GM23338 (cell line): ENCODE data around the gene TPCN2. TPM values are rescaled to one million over a fixed set of nuclear protein-coding genes. Genes with fewer than 3 reads are reported as not detected.

Experiments
- ATAC-seq: fragments of 200-7000 bp; cut with Tn5 transposase; 3 replicates; pipeline ENCODE4 v1.9.1; 2020
- DNase-seq: peaks from one replicate; pipeline ENCODE4 v3.0.0-alpha.2; 2015; ENCODE audit warnings: low spot score
- H2AFZ ChIP-seq: fragments of 200-600 bp; sonication (generic); 2 replicates; pipeline ENCODE4 v1.8.0; 2016; ENCODE audit warnings: antibody characterized with exemption, mild to moderate bottlenecking, moderate library complexity
- H3F3A ChIP-seq: fragments of 200-600 bp; sonication (generic); replicated peaks from 2 replicates; pipeline ENCODE4 v1.8.0; 2017; ENCODE audit warnings: antibody characterized with exemption, mixed run types, low read depth
- H3K27ac ChIP-seq: fragments of 200-600 bp; sonication (generic); 2 replicates; pipeline ENCODE4 v1.6.1; 2016; ENCODE audit warnings: low read depth
- H3K27me3 ChIP-seq: fragments of 200-600 bp; sonication (generic); 2 replicates; pipeline ENCODE4 v1.8.0; 2016; ENCODE audit warnings: mild to moderate bottlenecking, mixed run types, moderate library complexity; ENCODE audit not compliant: insufficient read depth
- H3K36me3 ChIP-seq: fragments of 200-600 bp; sonication (generic); 2 replicates; pipeline ENCODE4 v1.8.0; 2016; ENCODE audit warnings: mild to moderate bottlenecking; ENCODE audit not compliant: insufficient read depth
- H3K4me1 ChIP-seq: fragments of 200-600 bp; sonication (generic); 2 replicates; pipeline ENCODE4 v1.8.0; 2016; ENCODE audit warnings: mild to moderate bottlenecking, moderate library complexity; ENCODE audit not compliant: insufficient read depth
- H3K4me2 ChIP-seq: fragments of 200-600 bp; sonication (generic); 2 replicates; pipeline ENCODE4 v1.7.1; 2017; ENCODE audit warnings: mixed run types
- H3K4me3 ChIP-seq: fragments of 200-600 bp; sonication (generic); 2 replicates; pipeline ENCODE4 v1.6.1; 2016; ENCODE audit warnings: mixed run types
- H3K79me2 ChIP-seq: fragments of 200-600 bp; sonication (generic); replicated peaks from 2 replicates; pipeline ENCODE4 v1.8.0; 2017; ENCODE audit warnings: mild to moderate bottlenecking; ENCODE audit not compliant: insufficient read depth
- H3K9me2 ChIP-seq: fragments of 200-600 bp; sonication (generic); 2 replicates; pipeline ENCODE4 v1.8.0; 2017; ENCODE audit not compliant: insufficient read depth
- H4K20me1 ChIP-seq: fragments of 200-600 bp; sonication (generic); replicated peaks from 2 replicates; pipeline ENCODE4 v1.8.0; 2017; ENCODE audit warnings: mild to moderate bottlenecking; ENCODE audit not compliant: insufficient read depth
- H3K27ac Mint-ChIP-seq: 2 replicates; pipeline ENCODE4 v1.8.0; 2020; ENCODE audit warnings: inconsistent platforms, mild to moderate bottlenecking, moderate library complexity, mixed read lengths
- H3K27me3 Mint-ChIP-seq: 3 replicates; pipeline ENCODE4 v1.8.0; 2022; ENCODE audit warnings: low read depth, mild to moderate bottlenecking, moderate library complexity, mixed read lengths, inconsistent platforms; ENCODE audit not compliant: insufficient read depth, poor library complexity
- H3K36me3 Mint-ChIP-seq: 3 replicates; pipeline ENCODE4 v1.8.0; 2021; ENCODE audit warnings: low read depth, mild to moderate bottlenecking, inconsistent platforms, moderate library complexity, mixed read lengths
- H3K4me1 Mint-ChIP-seq: 3 replicates; pipeline ENCODE4 v1.8.0; 2020; ENCODE audit warnings: mild to moderate bottlenecking, inconsistent platforms, mixed read lengths
- H3K4me3 Mint-ChIP-seq: 3 replicates; pipeline ENCODE4 v1.8.0; 2021; ENCODE audit warnings: moderate library complexity, mild to moderate bottlenecking, inconsistent platforms, mixed read lengths
- H3K9me3 Mint-ChIP-seq: 3 replicates; pipeline ENCODE4 v1.8.0; 2020; ENCODE audit warnings: moderate library complexity, mild to moderate bottlenecking, inconsistent platforms, mixed read lengths
- CREB1 ChIP-seq: fragments of 250-450 bp; sonication (Bioruptor Pico); IDR thresholded peaks from 2 replicates; pipeline ENCODE4 v1.5.0; 2020; ENCODE audit warnings: low read depth, mild to moderate bottlenecking, moderate library complexity
- EZH2phosphoT487 ChIP-seq: fragments of 200-600 bp; sonication (generic); IDR thresholded peaks from one replicate; pipeline ENCODE4 v1.8.1; 2018; ENCODE audit warnings: antibody characterized with exemption; ENCODE audit not compliant: unreplicated experiment
- JUNB ChIP-seq: IDR thresholded peaks from one replicate; pipeline ENCODE4 v1.6.1; 2016; ENCODE audit warnings: antibody characterized with exemption; ENCODE audit not compliant: unreplicated experiment
- NANOG ChIP-seq: IDR thresholded peaks from 2 replicates; pipeline ENCODE4 v1.6.1; 2016; ENCODE audit warnings: antibody characterized with exemption, borderline replicate concordance
- POLR2AphosphoS5 ChIP-seq: IDR thresholded peaks from 2 replicates; pipeline ENCODE4 v1.6.1; 2016; ENCODE audit warnings: antibody characterized with exemption, low read depth
- REST ChIP-seq: IDR thresholded peaks from one replicate; pipeline ENCODE4 v1.6.1; 2018; ENCODE audit warnings: antibody characterized with exemption; ENCODE audit not compliant: unreplicated experiment
- ZNF114 ChIP-seq: fragments of 250-450 bp; sonication (Bioruptor Pico); IDR thresholded peaks from 2 replicates; pipeline ENCODE4 v1.5.0; 2020; ENCODE audit warnings: mild to moderate bottlenecking, moderate library complexity
- ZNF331 ChIP-seq: fragments of 250-450 bp; sonication (Bioruptor Pico); IDR thresholded peaks from 2 replicates; pipeline ENCODE4 v1.5.0; 2020; ENCODE audit warnings: low read depth, mild to moderate bottlenecking, moderate library complexity
- polyA plus RNA-seq: library from polyadenylated mRNA; unstranded; fragments of >200 nt; fragmentation: Nextera tagmentation; extraction: Ambion mirVana; gene quantifications from 2 replicates; pipeline ENCODE4 v1.2.1, GENCODE V29; 2016
- total RNA-seq: library from RNA; depleted of rRNA; stranded (reverse); fragments of >200 nt; shearing (Covaris generic); gene quantifications from 2 replicates; pipeline ENCODE4 v1.2.3, GENCODE V29; 2014
- TF ChIP-seq, protein P1 (sequence below): fragments of 250-450 bp; sonication (Bioruptor Pico); IDR thresholded peaks from 2 replicates; pipeline ENCODE4 v1.5.0; 2020; ENCODE audit warnings: mild to moderate bottlenecking, moderate library complexity
- TF ChIP-seq, protein P2 (sequence below): IDR thresholded peaks from 2 replicates; pipeline ENCODE4 v1.6.1; 2016; ENCODE audit warnings: antibody characterized with exemption
- TF ChIP-seq, protein P3 (sequence below), 2 experiments: fragments of 200-600 bp in 1 of 2; sonication (generic) in 1 of 2; conservative IDR thresholded peaks; 2 replicates each; pipeline versions ENCODE4 v1.5.1 to v1.6.1; 2016 to 2017; ENCODE audit warnings: antibody characterized with exemption in 2 of 2, low read depth in 2 of 2, mild to moderate bottlenecking in 2 of 2, moderate library complexity in 1 of 2

The TPCN2 gene
- total and polyA plus RNA-seq, 2 experiments from 2014 or later, result 5.8 to 14.7 TPM

- no peak overlapping the region for H3K4me3 ChIP-seq
- H2AFZ ChIP-seq, result no peak overlapping the region
- no peak overlapping the region for H3K4me3 Mint-ChIP-seq
Measured at GRCh38 chr11:69170704-69171103, 122.0 kb downstream of the TPCN2 start.

More at GRCh38 chr11:69170704-69171103, 122.0 kb downstream of the TPCN2 start:
- Histone ChIP-seq H3K4me2 (no peak overlapping the region), H3K27ac (no peak overlapping the region), H3K4me1 (no peaks in the 10 kb centered on the region; the same call in 1 of the 2 replicates), H4K20me1 (no peaks in the 10 kb centered on the region), H3K9me2 (no peaks in the 10 kb centered on the region), H3K79me2 (no peaks in the 10 kb centered on the region), H3K36me3 (no peaks in the 10 kb centered on the region), H3K27me3 (no peaks in the 10 kb centered on the region), H3F3A (no peaks in the 10 kb centered on the region)
- Mint-ChIP-seq H3K27me3 (peaks cover 19% of the 10 kb centered on the region), H3K9me3 (peaks cover 5% of the 10 kb centered on the region; the same call in 2 of the 3 replicates), H3K4me1 (no peaks in the 10 kb centered on the region; the same call in 2 of the 3 replicates), H3K36me3 (no peaks in the 10 kb centered on the region), H3K27ac (no peak overlapping the region)
- TF ChIP-seq, protein P1, sequence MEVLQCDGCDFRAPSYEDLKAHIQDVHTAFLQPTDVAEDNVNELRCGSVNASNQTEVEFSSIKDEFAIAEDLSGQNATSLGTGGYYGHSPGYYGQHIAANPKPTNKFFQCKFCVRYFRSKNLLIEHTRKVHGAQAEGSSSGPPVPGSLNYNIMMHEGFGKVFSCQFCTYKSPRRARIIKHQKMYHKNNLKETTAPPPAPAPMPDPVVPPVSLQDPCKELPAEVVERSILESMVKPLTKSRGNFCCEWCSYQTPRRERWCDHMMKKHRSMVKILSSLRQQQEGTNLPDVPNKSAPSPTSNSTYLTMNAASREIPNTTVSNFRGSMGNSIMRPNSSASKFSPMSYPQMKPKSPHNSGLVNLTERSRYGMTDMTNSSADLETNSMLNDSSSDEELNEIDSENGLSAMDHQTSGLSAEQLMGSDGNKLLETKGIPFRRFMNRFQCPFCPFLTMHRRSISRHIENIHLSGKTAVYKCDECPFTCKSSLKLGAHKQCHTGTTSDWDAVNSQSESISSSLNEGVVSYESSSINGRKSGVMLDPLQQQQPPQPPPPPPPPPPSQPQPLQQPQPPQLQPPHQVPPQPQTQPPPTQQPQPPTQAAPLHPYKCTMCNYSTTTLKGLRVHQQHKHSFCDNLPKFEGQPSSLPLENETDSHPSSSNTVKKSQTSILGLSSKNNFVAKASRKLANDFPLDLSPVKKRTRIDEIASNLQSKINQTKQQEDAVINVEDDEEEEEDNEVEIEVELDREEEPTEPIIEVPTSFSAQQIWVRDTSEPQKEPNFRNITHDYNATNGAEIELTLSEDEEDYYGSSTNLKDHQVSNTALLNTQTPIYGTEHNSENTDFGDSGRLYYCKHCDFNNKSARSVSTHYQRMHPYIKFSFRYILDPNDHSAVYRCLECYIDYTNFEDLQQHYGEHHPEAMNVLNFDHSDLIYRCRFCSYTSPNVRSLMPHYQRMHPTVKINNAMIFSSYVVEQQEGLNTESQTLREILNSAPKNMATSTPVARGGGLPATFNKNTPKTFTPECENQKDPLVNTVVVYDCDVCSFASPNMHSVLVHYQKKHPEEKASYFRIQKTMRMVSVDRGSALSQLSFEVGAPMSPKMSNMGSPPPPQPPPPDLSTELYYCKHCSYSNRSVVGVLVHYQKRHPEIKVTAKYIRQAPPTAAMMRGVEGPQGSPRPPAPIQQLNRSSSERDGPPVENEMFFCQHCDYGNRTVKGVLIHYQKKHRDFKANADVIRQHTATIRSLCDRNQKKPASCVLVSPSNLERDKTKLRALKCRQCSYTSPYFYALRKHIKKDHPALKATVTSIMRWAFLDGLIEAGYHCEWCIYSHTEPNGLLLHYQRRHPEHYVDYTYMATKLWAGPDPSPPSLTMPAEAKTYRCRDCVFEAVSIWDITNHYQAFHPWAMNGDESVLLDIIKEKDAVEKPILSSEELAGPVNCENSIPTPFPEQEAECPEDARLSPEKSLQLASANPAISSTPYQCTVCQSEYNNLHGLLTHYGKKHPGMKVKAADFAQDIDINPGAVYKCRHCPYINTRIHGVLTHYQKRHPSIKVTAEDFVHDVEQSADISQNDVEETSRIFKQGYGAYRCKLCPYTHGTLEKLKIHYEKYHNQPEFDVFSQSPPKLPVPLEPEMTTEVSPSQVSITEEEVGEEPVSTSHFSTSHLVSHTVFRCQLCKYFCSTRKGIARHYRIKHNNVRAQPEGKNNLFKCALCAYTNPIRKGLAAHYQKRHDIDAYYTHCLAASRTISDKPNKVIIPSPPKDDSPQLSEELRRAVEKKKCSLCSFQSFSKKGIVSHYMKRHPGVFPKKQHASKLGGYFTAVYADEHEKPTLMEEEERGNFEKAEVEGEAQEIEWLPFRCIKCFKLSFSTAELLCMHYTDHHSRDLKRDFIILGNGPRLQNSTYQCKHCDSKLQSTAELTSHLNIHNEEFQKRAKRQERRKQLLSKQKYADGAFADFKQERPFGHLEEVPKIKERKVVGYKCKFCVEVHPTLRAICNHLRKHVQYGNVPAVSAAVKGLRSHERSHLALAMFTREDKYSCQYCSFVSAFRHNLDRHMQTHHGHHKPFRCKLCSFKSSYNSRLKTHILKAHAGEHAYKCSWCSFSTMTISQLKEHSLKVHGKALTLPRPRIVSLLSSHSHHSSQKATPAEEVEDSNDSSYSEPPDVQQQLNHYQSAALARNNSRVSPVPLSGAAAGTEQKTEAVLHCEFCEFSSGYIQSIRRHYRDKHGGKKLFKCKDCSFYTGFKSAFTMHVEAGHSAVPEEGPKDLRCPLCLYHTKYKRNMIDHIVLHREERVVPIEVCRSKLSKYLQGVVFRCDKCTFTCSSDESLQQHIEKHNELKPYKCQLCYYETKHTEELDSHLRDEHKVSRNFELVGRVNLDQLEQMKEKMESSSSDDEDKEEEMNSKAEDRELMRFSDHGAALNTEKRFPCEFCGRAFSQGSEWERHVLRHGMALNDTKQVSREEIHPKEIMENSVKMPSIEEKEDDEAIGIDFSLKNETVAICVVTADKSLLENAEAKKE (CRISPR knock-in tag), result no peak
- no peak for TF ChIP-seq EZH2phosphoT487
- TF ChIP-seq JUNB, result no peak
- TF ChIP-seq, protein P2, sequence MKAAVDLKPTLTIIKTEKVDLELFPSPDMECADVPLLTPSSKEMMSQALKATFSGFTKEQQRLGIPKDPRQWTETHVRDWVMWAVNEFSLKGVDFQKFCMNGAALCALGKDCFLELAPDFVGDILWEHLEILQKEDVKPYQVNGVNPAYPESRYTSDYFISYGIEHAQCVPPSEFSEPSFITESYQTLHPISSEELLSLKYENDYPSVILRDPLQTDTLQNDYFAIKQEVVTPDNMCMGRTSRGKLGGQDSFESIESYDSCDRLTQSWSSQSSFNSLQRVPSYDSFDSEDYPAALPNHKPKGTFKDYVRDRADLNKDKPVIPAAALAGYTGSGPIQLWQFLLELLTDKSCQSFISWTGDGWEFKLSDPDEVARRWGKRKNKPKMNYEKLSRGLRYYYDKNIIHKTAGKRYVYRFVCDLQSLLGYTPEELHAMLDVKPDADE, result no peak
- TF ChIP-seq, protein P3, sequence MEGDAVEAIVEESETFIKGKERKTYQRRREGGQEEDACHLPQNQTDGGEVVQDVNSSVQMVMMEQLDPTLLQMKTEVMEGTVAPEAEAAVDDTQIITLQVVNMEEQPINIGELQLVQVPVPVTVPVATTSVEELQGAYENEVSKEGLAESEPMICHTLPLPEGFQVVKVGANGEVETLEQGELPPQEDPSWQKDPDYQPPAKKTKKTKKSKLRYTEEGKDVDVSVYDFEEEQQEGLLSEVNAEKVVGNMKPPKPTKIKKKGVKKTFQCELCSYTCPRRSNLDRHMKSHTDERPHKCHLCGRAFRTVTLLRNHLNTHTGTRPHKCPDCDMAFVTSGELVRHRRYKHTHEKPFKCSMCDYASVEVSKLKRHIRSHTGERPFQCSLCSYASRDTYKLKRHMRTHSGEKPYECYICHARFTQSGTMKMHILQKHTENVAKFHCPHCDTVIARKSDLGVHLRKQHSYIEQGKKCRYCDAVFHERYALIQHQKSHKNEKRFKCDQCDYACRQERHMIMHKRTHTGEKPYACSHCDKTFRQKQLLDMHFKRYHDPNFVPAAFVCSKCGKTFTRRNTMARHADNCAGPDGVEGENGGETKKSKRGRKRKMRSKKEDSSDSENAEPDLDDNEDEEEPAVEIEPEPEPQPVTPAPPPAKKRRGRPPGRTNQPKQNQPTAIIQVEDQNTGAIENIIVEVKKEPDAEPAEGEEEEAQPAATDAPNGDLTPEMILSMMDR (conservative IDR thresholded peaks at IDR 0.05; ENCODE audit: low read depth in 2 of 2), result no peak
- TF ChIP-seq REST, result no peak
- TF ChIP-seq CREB1 (CRISPR knock-in tag), result no peak
- TF ChIP-seq ZNF331 (CRISPR knock-in tag), result no peak
- TF ChIP-seq NANOG, result no peak
- TF ChIP-seq POLR2AphosphoS5, result no peak
- no peak for TF ChIP-seq ZNF114 (CRISPR knock-in tag)
- ATAC-seq (no peak), DNase-seq (no peak)
